B cell (primary cell): ENCODE data around the gene F2RL3. TPM values are rescaled to one million over a fixed set of nuclear protein-coding genes. Genes with fewer than 3 reads are reported as not detected.

Experiments
- ATAC-seq: fragments of 200-7000 bp; cut with Tn5 transposase; one replicate; pipeline ENCODE4 v1.10.0; 2021; ENCODE audit warnings: low read depth, mild to moderate bottlenecking, moderate number of reproducible peaks, moderate library complexity
- CTCF ChIA-PET: fragments of 350-600 bp; sonication (Branson Sonifier 250); formaldehyde crosslinking; loops from one replicate; lab custom pipeline; 2021; ENCODE audit warnings: antibody characterized with exemption, inconsistent platforms; lab: Charles Lee
- POLR2A ChIA-PET: fragments of 350-600 bp; sonication (Branson Sonifier 250); formaldehyde crosslinking; loops from one replicate; lab custom pipeline; 2021; ENCODE audit warnings: antibody characterized with exemption; lab: Charles Lee
- DNase-seq: peaks from one replicate; pipeline ENCODE4 v3.0.0; 2013
- H2AFZ ChIP-seq: 2 replicates; pipeline ENCODE4 v1.6.1; 2012; ENCODE audit warnings: mild to moderate bottlenecking, low read depth, low read length; ENCODE audit not compliant: insufficient read depth, poor library complexity, severe bottlenecking
- H3K27ac ChIP-seq, 2 donors: 1 replicate in 1 of 2; 2 replicates in 1 of 2; pipeline ENCODE4 v1.5.1; 2012 to 2013; ENCODE audit warnings: low read length in 2 of 2, mild to moderate bottlenecking in 2 of 2, moderate library complexity in 1 of 2
- H3K27me3 ChIP-seq, 4 experiments: fragments of 200-600 bp in 1 of 4; sonication (generic) in 1 of 4; replicated peaks in 1 of 4; 1 replicate in 2 of 4; 2 replicates in 2 of 4; pipeline versions ENCODE4 v1.6.1 to v1.7.0; 2013 to 2016; ENCODE audit warnings: low read length in 3 of 4, mild to moderate bottlenecking in 2 of 4, mixed read lengths in 1 of 4, moderate library complexity in 1 of 4; ENCODE audit not compliant: insufficient read depth in 4 of 4, control insufficient read depth in 3 of 4; ENCODE audit errors: control extremely low read depth in 1 of 4
- H3K36me3 ChIP-seq, 2 experiments: replicated peaks in 1 of 2; 1 replicate in 1 of 2; 2 replicates in 1 of 2; pipeline versions ENCODE4 v1.6.1 to v1.7.1; 2013; ENCODE audit warnings: low read length in 1 of 2; ENCODE audit not compliant: insufficient read depth in 2 of 2, control insufficient read depth in 1 of 2; ENCODE audit errors: control extremely low read depth in 1 of 2, extremely low read depth in 1 of 2
- H3K4me1 ChIP-seq, 2 donors: fragments of 200-600 bp in 1 of 2; sonication (generic) in 1 of 2; 1 replicate in 1 of 2; 2 replicates in 1 of 2; pipeline versions ENCODE4 v1.5.1 to v1.6.1; 2013 to 2017; ENCODE audit warnings: low read length in 2 of 2; ENCODE audit not compliant: control insufficient read depth in 2 of 2, insufficient read depth in 2 of 2
- H3K4me2 ChIP-seq: replicated peaks from 2 replicates; pipeline ENCODE3; 2012; ENCODE audit warnings: mild to moderate bottlenecking, low read depth, low read length; ENCODE audit not compliant: poor library complexity, severe bottlenecking
- H3K4me3 ChIP-seq, 5 experiments: fragments of 200-600 bp in 1 of 5; sonication (generic) in 1 of 5; 1 replicate in 3 of 5; 2 replicates in 2 of 5; pipeline versions ENCODE4 v1.5.1 to v1.7.0; 2011 to 2016; ENCODE audit warnings: low read length in 4 of 5, mild to moderate bottlenecking in 4 of 5, low read depth in 2 of 5, control low read depth in 1 of 5, moderate library complexity in 1 of 5; ENCODE audit not compliant: insufficient read depth in 1 of 5; ENCODE audit errors: control extremely low read depth in 1 of 5, extremely low read depth in 1 of 5
- H3K79me2 ChIP-seq: fragments of 200-600 bp; sonication (generic); one replicate; pipeline ENCODE4 v1.6.0; 2016; ENCODE audit warnings: low read length; ENCODE audit not compliant: control insufficient read depth, insufficient read depth
- H3K9ac ChIP-seq: fragments of 200-600 bp; sonication (generic); 2 replicates; pipeline ENCODE4 v1.6.1; 2017; ENCODE audit warnings: mild to moderate bottlenecking, low read length, moderate library complexity
- H3K9me3 ChIP-seq, 3 donors: one replicate each; pipeline versions ENCODE4 v1.6.1 to v1.7.1; 2013; ENCODE audit warnings: low read length in 2 of 3; ENCODE audit not compliant: control insufficient read depth in 2 of 3, insufficient read depth in 1 of 3; ENCODE audit errors: control extremely low read depth in 1 of 3
- H4K20me1 ChIP-seq: 2 replicates; pipeline ENCODE4 v1.6.0; 2012; ENCODE audit warnings: mild to moderate bottlenecking, low read length; ENCODE audit not compliant: insufficient read depth, control insufficient read depth, poor library complexity, severe bottlenecking
- H3K27ac Mint-ChIP-seq: one replicate; pipeline ENCODE4 v1.8.0; 2021; ENCODE audit warnings: mixed read lengths
- H3K27me3 Mint-ChIP-seq: one replicate; pipeline ENCODE4 v1.8.0; 2021; ENCODE audit warnings: mixed read lengths
- H3K4me1 Mint-ChIP-seq: one replicate; pipeline ENCODE4 v1.8.0; 2021; ENCODE audit warnings: mixed read lengths
- H3K4me3 Mint-ChIP-seq: one replicate; pipeline ENCODE4 v1.8.0; 2021; ENCODE audit warnings: mixed read lengths
- H3K9me3 Mint-ChIP-seq: one replicate; pipeline ENCODE4 v1.8.0; 2022; ENCODE audit warnings: mixed read lengths; ENCODE audit not compliant: insufficient read depth
- EZH2 ChIP-seq: IDR thresholded peaks from 2 replicates; pipeline ENCODE4 v1.6.1; 2012; ENCODE audit warnings: borderline replicate concordance, low read depth, mild to moderate bottlenecking, moderate library complexity, low read length; ENCODE audit not compliant: insufficient read depth, poor library complexity, severe bottlenecking
- WGBS: methylation state at CpG from one replicate; pipeline ENCODE4 v1.1.5; 2013; ENCODE audit warnings: missing lambda C conversion rate; ENCODE audit not compliant: insufficient coverage; 5-methylcytosine and 5-hydroxymethylcytosine counted together
- intact Hi-C: fragments of 100-400 bp; cut with micrococcal nuclease; formaldehyde crosslinking; loops from one replicate; pipeline ENCODE4 v1.10.0; 2022
- polyA plus RNA-seq: library from polyadenylated mRNA; depleted of rRNA; stranded (reverse); fragments of >200 nt; gene quantifications from 2 replicates; pipeline ENCODE4 v1.2.3, GENCODE V29; 2012
- total RNA-seq, 2 donors: library from RNA; stranded (reverse); fragments of 120-200 nt in 1 of 2; gene quantifications; 1 replicate in 1 of 2; 2 replicates in 1 of 2; pipeline versions ENCODE4 v1.2.3 to v1.2.4, GENCODE V29; 2013 to 2022
- TF ChIP-seq, protein P1 (sequence below): fragments of 200-600 bp; IDR thresholded peaks from one replicate; pipeline ENCODE4 v1.8.0; 2022; ENCODE audit warnings: antibody characterized with exemption, mild to moderate bottlenecking

Gene F2RL3
- total and polyA plus RNA-seq, 2 donors (not counting 1 experiment from before 2014, with no cell fraction given): 0.01 to 1.1 TPM

DNA sequence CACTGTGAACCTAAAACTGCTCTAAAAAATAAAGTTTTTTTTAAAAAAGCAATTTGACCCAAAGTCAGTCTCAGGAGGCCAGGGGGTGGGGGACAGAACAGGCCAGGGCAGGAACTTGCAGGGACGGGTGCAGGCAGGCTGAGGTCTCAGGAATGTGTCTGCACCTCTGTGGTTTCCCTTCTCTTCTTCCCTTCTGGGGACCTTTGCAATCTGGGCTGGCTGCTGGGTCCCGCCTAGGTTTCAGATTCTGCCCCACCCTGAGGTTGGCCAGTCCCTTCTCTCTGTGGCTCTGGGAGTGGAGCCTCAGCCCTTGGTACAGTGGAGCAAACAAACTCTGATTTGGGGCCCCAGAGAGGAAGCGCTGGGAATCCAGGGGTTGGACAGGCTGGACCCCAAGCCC, 5.3 kb upstream of the F2RL3 start:
- CTCF ChIA-PET: no interaction called here
- Histone ChIP-seq H3K36me3 (peaks cover 0 to 17% of the 10 kb centered on the region in 2 experiments), H3K4me1 (peaks cover 2 to 5% of the 10 kb centered on the region in 2 donors), H3K9ac (no peak overlapping the region), H3K27me3 (peaks cover 0 to 3% (median under 1%) of the 10 kb centered on the region in 4 experiments), H3K4me2 (no peak overlapping the region), H3K9me3 (peaks cover 0 to 61% (median 24%) of the 10 kb centered on the region in 3 donors), H3K4me3 (no peak overlapping the region), H3K79me2 (no peaks in the 10 kb centered on the region), H2AFZ (no peak overlapping the region), H3K27ac (no peak overlapping the region), H4K20me1 (no peaks in the 10 kb centered on the region)
- ATAC-seq: no peak
- Mint-ChIP-seq H3K27ac (no peak overlapping the region), H3K4me3 (no peak overlapping the region), H3K4me1 (peaks cover 2% of the 10 kb centered on the region), H3K27me3 (peaks cover 1% of the 10 kb centered on the region), H3K9me3 (peaks cover 7% of the 10 kb centered on the region)
- 55% methylated on average over 3 of the region's 3 CpGs for WGBS
- TF ChIP-seq, protein P1, sequence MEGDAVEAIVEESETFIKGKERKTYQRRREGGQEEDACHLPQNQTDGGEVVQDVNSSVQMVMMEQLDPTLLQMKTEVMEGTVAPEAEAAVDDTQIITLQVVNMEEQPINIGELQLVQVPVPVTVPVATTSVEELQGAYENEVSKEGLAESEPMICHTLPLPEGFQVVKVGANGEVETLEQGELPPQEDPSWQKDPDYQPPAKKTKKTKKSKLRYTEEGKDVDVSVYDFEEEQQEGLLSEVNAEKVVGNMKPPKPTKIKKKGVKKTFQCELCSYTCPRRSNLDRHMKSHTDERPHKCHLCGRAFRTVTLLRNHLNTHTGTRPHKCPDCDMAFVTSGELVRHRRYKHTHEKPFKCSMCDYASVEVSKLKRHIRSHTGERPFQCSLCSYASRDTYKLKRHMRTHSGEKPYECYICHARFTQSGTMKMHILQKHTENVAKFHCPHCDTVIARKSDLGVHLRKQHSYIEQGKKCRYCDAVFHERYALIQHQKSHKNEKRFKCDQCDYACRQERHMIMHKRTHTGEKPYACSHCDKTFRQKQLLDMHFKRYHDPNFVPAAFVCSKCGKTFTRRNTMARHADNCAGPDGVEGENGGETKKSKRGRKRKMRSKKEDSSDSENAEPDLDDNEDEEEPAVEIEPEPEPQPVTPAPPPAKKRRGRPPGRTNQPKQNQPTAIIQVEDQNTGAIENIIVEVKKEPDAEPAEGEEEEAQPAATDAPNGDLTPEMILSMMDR: no peak
- no peak for TF ChIP-seq EZH2
- intact Hi-C loops: no loop called here
- POLR2A ChIA-PET: no interaction called here
- DNase-seq: no peak

DNA sequence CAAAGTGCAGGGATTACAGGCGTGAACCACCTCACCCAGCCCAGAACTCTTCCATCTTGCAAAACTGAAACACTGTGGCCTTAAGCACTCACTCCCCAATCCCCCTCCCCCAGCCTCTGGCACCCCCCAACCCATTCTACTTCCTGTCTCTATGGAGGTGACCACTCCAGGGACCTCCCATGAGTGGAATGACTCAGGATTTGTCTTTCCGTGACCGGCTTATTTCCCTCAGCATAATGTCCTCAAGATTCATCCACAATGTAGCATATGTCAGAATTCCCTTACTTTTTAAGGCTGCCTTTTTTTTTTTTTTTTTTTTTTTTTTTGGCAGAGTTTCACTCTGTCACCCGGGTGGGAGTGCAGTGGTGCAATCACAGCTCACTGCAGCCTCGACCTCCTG, 3.6 kb upstream of the F2RL3 start:
- no peak overlapping the region for H2AFZ ChIP-seq
- no peak overlapping the region for H3K4me2 ChIP-seq
- H3K36me3 ChIP-seq: peaks cover 0 to 3% of the 10 kb centered on the region in 2 experiments
- no peak overlapping the region for H3K27ac Mint-ChIP-seq
- peaks cover 7% of the 10 kb centered on the region for H3K9me3 Mint-ChIP-seq
- H3K27me3 Mint-ChIP-seq: peaks cover 3% of the 10 kb centered on the region
- H3K4me3 Mint-ChIP-seq: no peak overlapping the region
- intact Hi-C loops: no loop called here
- ATAC-seq (no peak), DNase-seq (no peak)
- H3K9me3 ChIP-seq: peaks cover 0 to 48% (median 24%) of the 10 kb centered on the region in 3 donors
- H3K79me2 ChIP-seq: no peaks in the 10 kb centered on the region
- H4K20me1 ChIP-seq: no peaks in the 10 kb centered on the region
- peaks cover 12% of the 10 kb centered on the region for H3K4me1 Mint-ChIP-seq
- H3K4me1 ChIP-seq: peaks cover 10 to 15% of the 10 kb centered on the region in 2 donors
- ChIA-PET CTCF (no interaction called here), POLR2A (no interaction called here)
- no peak overlapping the region for H3K9ac ChIP-seq
- WGBS: 90% methylated on average over 2 of the region's 5 CpGs
- H3K4me3 ChIP-seq: no peak overlapping the region
- H3K27me3 ChIP-seq: peaks cover 0 to 14% (median 5%) of the 10 kb centered on the region in 4 experiments
- TF ChIP-seq, protein P1: no peak
- no peak for TF ChIP-seq EZH2
- no peak overlapping the region for H3K27ac ChIP-seq
